ENCODE data around the gene MC1R. TPM values are rescaled to one million over a fixed set of nuclear protein-coding genes. Genes with fewer than 3 reads are reported as not detected.
"Not testable (repeated sequence)": the region's sequence is repeated elsewhere in the genome, so short reads cannot be mapped to it uniquely, and the experiment has no call there.

MC1R gene
- total RNA-seq, 2 donors from 2014 or later = 2.1 to 4.3 TPM

- DNase-seq (no peak), ATAC-seq (no peak)
- intact Hi-C loops (cut with DNase I, micrococcal nuclease) = no loop called here
Observed at GRCh38 chr16:89924297-89924924, 5.7 kb downstream of the MC1R start.

GRCh38 chr16:89924925-89925307 lies 6.3 kb downstream of the MC1R start:
- DNase-seq (no peak), ATAC-seq (no peak)
- intact Hi-C loops (cut with DNase I, micrococcal nuclease) = no loop called here

GRCh38 chr16:89925596-89926079 lies 7.0 kb downstream of the MC1R start:
- intact Hi-C loops (cut with DNase I, micrococcal nuclease) = no loop called here
- ATAC-seq (no peak), DNase-seq (no peak)

- ATAC-seq (no peak), DNase-seq (no peak)
- intact Hi-C loops (cut with DNase I, micrococcal nuclease) = no loop called here
Observed at GRCh38 chr16:89931305-89931896, 12.7 kb downstream of the MC1R start.

- ATAC-seq (no peak), DNase-seq (no peak)
- intact Hi-C loops (cut with DNase I, micrococcal nuclease) = no loop called here
Observed at GRCh38 chr16:89931964-89932363, 13.3 kb downstream of the MC1R start.

GRCh38 chr16:89934019-89934418 lies 15.4 kb downstream of the MC1R start:
- DNase-seq; ATAC-seq; intact Hi-C loops (cut with DNase I, micrococcal nuclease): not testable (repeated sequence)

- no peak for DNase-seq
- intact Hi-C loops (cut with DNase I, micrococcal nuclease) = no loop called here
- ATAC-seq = no peak
Observed at GRCh38 chr16:89934611-89935553, 16.2 kb downstream of the MC1R start.

- DNase-seq; ATAC-seq; intact Hi-C loops (cut with DNase I, micrococcal nuclease): not testable (repeated sequence)
Observed at GRCh38 chr16:89935620-89936019, 17.0 kb downstream of the MC1R start.

- DNase-seq (no peak), ATAC-seq (no peak)
- intact Hi-C loops (cut with DNase I, micrococcal nuclease) = no loop called here
Observed at GRCh38 chr16:89936034-89936433, 17.4 kb downstream of the MC1R start.

GRCh38 chr16:89936508-89936907 lies 17.8 kb downstream of the MC1R start:
- intact Hi-C loops (cut with DNase I, micrococcal nuclease) = no loop called here
- DNase-seq (no peak), ATAC-seq (no peak)

GRCh38 chr16:89936981-89937380 lies 18.3 kb downstream of the MC1R start:
- no peak for DNase-seq
- intact Hi-C loops (cut with DNase I, micrococcal nuclease) = no loop called here
- ATAC-seq = no peak

- DNase-seq (no peak), ATAC-seq (no peak)
- intact Hi-C loops (cut with DNase I, micrococcal nuclease) = no loop called here
Observed at GRCh38 chr16:89938175-89938885, 19.7 kb downstream of the MC1R start.

- DNase-seq (no peak), ATAC-seq (no peak)
- intact Hi-C loops (cut with DNase I, micrococcal nuclease) = no loop called here
Observed at GRCh38 chr16:89944773-89945172, 26.1 kb downstream of the MC1R start.

- DNase-seq (no peak), ATAC-seq (no peak)
- intact Hi-C loops (cut with DNase I, micrococcal nuclease) = no loop called here
Observed at GRCh38 chr16:89945654-89946053, 27.0 kb downstream of the MC1R start.

GRCh38 chr16:89946515-89946914 lies 27.9 kb downstream of the MC1R start:
- ATAC-seq (no peak), DNase-seq (no peak)
- intact Hi-C loops (cut with DNase I, micrococcal nuclease) = no loop called here

GRCh38 chr16:89949121-89949742 lies 30.6 kb downstream of the MC1R start:
- intact Hi-C loops (cut with DNase I, micrococcal nuclease) = no loop called here
- ATAC-seq = no peak
- DNase-seq = no peak

- intact Hi-C loops (cut with DNase I, micrococcal nuclease) = no loop called here
- ATAC-seq (no peak), DNase-seq (no peak)
Observed at GRCh38 chr16:89949756-89950155, 31.1 kb downstream of the MC1R start.

- DNase-seq (no peak), ATAC-seq (no peak)
- intact Hi-C loops (cut with DNase I, micrococcal nuclease) = no loop called here
Observed at GRCh38 chr16:89951509-89951908, 32.8 kb downstream of the MC1R start.

GRCh38 chr16:89952049-89952448 lies 33.4 kb downstream of the MC1R start:
- intact Hi-C loops (cut with DNase I, micrococcal nuclease) = no loop called here
- ATAC-seq = peak; percentile 68
- peak; percentile 47 to 57 for DNase-seq

All from left colon (tissue), 2 donors.